ENCODE measurements around the gene OR2A12. TPM values are rescaled to one million over a fixed set of nuclear protein-coding genes. Genes with fewer than 3 reads are reported as not detected.

The OR2A12 gene
- total RNA-seq, 1 donor from 2014 or later, result not detected

- peaks cover 7% of the 10 kb centered on the region for H3K9me3 Mint-ChIP-seq (ENCODE audit: unreplicated experiment)
- TF ChIP-seq CTCF (IDR thresholded peaks at IDR 0.05; ENCODE audit: unreplicated experiment), result no peak
- H3K27ac Mint-ChIP-seq (ENCODE audit: unreplicated experiment), result no peak overlapping the region
- no peak overlapping the region for H3K4me3 Mint-ChIP-seq (ENCODE audit: unreplicated experiment)
- H3K4me1 Mint-ChIP-seq (ENCODE audit: unreplicated experiment), result no peaks in the 10 kb centered on the region
- H3K36me3 Mint-ChIP-seq (ENCODE audit: low read depth, unreplicated experiment), result no peaks in the 10 kb centered on the region
- H3K27me3 Mint-ChIP-seq (ENCODE audit: unreplicated experiment), result peaks cover 1% of the 10 kb centered on the region
- no peak for DNase-seq (ENCODE audit: low spot score)
Observed at GRCh38 chr7:144142187-144142586, 56.1 kb downstream of the OR2A12 start.

- Mint-ChIP-seq H3K4me1 (ENCODE audit: unreplicated experiment) (no peaks in the 10 kb centered on the region), H3K27me3 (ENCODE audit: unreplicated experiment) (peaks cover 1% of the 10 kb centered on the region), H3K27ac (ENCODE audit: unreplicated experiment) (no peak overlapping the region), H3K4me3 (ENCODE audit: unreplicated experiment) (no peak overlapping the region), H3K9me3 (ENCODE audit: unreplicated experiment) (peaks cover 16% of the 10 kb centered on the region), H3K36me3 (ENCODE audit: low read depth, unreplicated experiment) (peaks cover 3% of the 10 kb centered on the region)
- DNase-seq (ENCODE audit: low spot score), result no peak
- TF ChIP-seq CTCF (IDR thresholded peaks at IDR 0.05; ENCODE audit: unreplicated experiment), result no peak
Observed at GRCh38 chr7:144144426-144144825, 58.3 kb downstream of the OR2A12 start.

GRCh38 chr7:144148224-144148827, 62.2 kb downstream of the OR2A12 start:
- no peak overlapping the region for H3K27ac Mint-ChIP-seq (ENCODE audit: unreplicated experiment)
- H3K27me3 Mint-ChIP-seq (ENCODE audit: unreplicated experiment), result no peaks in the 10 kb centered on the region
- no peak for DNase-seq (ENCODE audit: low spot score)
- H3K9me3 Mint-ChIP-seq (ENCODE audit: unreplicated experiment), result peaks cover 16% of the 10 kb centered on the region
- H3K36me3 Mint-ChIP-seq (ENCODE audit: low read depth, unreplicated experiment), result peaks cover 3% of the 10 kb centered on the region
- H3K4me1 Mint-ChIP-seq (ENCODE audit: unreplicated experiment), result no peaks in the 10 kb centered on the region
- TF ChIP-seq CTCF (IDR thresholded peaks at IDR 0.05; ENCODE audit: unreplicated experiment), result no peak
- H3K4me3 Mint-ChIP-seq (ENCODE audit: unreplicated experiment), result no peak overlapping the region

Other genes starting within 250 kb of the OR2A12 start
- 79.7 TPM for gene TCAF1, start 184.1 kb upstream of the OR2A12 start, total RNA-seq (ENCODE audit: unreplicated experiment)
- not detected for gene OR2F2, start 151.0 kb upstream of the OR2A12 start, total RNA-seq (ENCODE audit: unreplicated experiment)
- gene OR2F1, start 131.4 kb upstream of the OR2A12 start, total RNA-seq (ENCODE audit: unreplicated experiment), result not detected
- gene OR6B1, start 86.0 kb upstream of the OR2A12 start, total RNA-seq (ENCODE audit: unreplicated experiment), result not detected
- not detected for gene OR2A5, start 37.3 kb upstream of the OR2A12 start, total RNA-seq (ENCODE audit: unreplicated experiment)
- not detected for gene OR2A25, start 16.5 kb upstream of the OR2A12 start, total RNA-seq (ENCODE audit: unreplicated experiment)
- not detected for gene OR2A2, start 23.3 kb downstream of the OR2A12 start, total RNA-seq (ENCODE audit: unreplicated experiment)
- gene OR2A14, start 36.9 kb downstream of the OR2A12 start, total RNA-seq (ENCODE audit: unreplicated experiment), result not detected
- 3.3 TPM for gene CTAGE4, start 97.2 kb downstream of the OR2A12 start, total RNA-seq (ENCODE audit: unreplicated experiment)
- gene ARHGEF35, start 109.6 kb downstream of the OR2A12 start, total RNA-seq (ENCODE audit: unreplicated experiment), result 6.1 TPM
- gene OR2A42, start 153.3 kb downstream of the OR2A12 start, total RNA-seq (ENCODE audit: unreplicated experiment), result 0.08 TPM
- gene OR2A7, start 178.5 kb downstream of the OR2A12 start, total RNA-seq (ENCODE audit: unreplicated experiment), result 2.6 TPM
- gene CTAGE8, start 183.0 kb downstream of the OR2A12 start, total RNA-seq (ENCODE audit: unreplicated experiment), result 0.80 TPM
- gene OR2A1, start 226.1 kb downstream of the OR2A12 start, total RNA-seq (ENCODE audit: unreplicated experiment), result not detected